Mesothelial cell of epicardium (in vitro differentiated cells): ENCODE data around the gene LEP. TPM values are rescaled to one million over a fixed set of nuclear protein-coding genes. Genes with fewer than 3 reads are reported as not detected.

ENCODE experiments used
- DNase-seq, 2 experiments: peaks; one replicate each; pipeline ENCODE4 v3.0.0; 2021; ENCODE audit warnings: low spot score in 2 of 2; ENCODE audit not compliant: unreplicated experiment in 2 of 2
- H3K27ac Mint-ChIP-seq: 2 replicates; pipeline ENCODE4 v1.8.0; 2021; ENCODE audit warnings: mixed read lengths
- H3K27me3 Mint-ChIP-seq: 2 replicates; pipeline ENCODE4 v1.8.0; 2021; ENCODE audit warnings: low read depth, mixed read lengths
- H3K36me3 Mint-ChIP-seq: 2 replicates; pipeline ENCODE4 v1.8.0; 2021; ENCODE audit warnings: mixed read lengths
- H3K4me1 Mint-ChIP-seq: 2 replicates; pipeline ENCODE4 v1.8.0; 2021; ENCODE audit warnings: mixed read lengths
- H3K4me3 Mint-ChIP-seq: 2 replicates; pipeline ENCODE4 v1.8.0; 2021; ENCODE audit warnings: mild to moderate bottlenecking, moderate library complexity, mixed read lengths
- H3K9me3 Mint-ChIP-seq: 2 replicates; pipeline ENCODE4 v1.8.0; 2021; ENCODE audit warnings: mixed read lengths
- CTCF ChIP-seq: fragments of 200-600 bp; sonication (generic); IDR thresholded peaks from one replicate; pipeline ENCODE4 v1.5.0; 2021; ENCODE audit warnings: antibody characterized with exemption; ENCODE audit not compliant: unreplicated experiment
- total RNA-seq: library from RNA; stranded (reverse); gene quantifications from 3 replicates; pipeline ENCODE4 v1.2.1, GENCODE V29; 2021

The LEP gene
- total RNA-seq, 1 donor from 2014 or later = not detected

DNA sequence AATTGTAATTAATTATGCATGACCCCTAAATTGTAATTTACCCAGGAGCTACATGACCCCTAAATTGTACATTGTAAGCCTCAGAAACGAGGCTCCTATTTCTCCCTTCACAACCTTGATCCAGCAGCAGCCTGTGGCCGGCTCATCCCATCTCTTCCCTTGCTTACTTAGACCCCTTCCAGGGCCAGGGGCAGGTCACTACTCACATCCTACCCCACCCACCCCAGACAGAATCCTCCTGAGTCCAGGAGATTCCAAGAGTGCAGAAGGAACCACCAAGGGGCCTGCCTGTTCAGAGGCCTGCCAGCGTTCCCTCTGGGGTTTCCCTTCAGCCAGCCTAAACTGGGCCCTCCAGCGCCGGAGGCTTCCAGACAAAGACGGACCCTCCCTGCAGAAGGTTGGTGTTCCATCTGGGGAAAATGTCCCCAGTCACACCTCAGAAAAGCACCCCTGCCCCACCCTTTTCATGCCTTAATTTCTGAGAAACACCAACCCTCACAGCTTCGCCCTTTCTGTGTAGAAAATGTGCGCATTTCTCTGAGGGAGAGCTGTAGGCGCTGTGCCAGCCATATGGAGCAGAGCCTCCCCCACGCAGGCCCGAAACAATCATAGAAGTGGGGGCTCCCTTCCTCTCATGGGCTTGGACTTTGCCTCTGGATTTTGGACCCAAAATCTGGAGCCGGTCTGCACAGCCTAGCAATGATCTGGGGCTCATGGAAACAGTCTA lies 19.2 kb downstream of the LEP start:
- Mint-ChIP-seq H3K27ac (peak overlapping the region; percentile 97), H3K27me3 (no peaks in the 10 kb centered on the region), H3K36me3 (no peaks in the 10 kb centered on the region), H3K9me3 (no peaks in the 10 kb centered on the region), H3K4me3 (no peak overlapping the region), H3K4me1 (peaks cover 49% of the 10 kb centered on the region)
- TF ChIP-seq CTCF = no peak
- DNase-seq = no peak

DNA sequence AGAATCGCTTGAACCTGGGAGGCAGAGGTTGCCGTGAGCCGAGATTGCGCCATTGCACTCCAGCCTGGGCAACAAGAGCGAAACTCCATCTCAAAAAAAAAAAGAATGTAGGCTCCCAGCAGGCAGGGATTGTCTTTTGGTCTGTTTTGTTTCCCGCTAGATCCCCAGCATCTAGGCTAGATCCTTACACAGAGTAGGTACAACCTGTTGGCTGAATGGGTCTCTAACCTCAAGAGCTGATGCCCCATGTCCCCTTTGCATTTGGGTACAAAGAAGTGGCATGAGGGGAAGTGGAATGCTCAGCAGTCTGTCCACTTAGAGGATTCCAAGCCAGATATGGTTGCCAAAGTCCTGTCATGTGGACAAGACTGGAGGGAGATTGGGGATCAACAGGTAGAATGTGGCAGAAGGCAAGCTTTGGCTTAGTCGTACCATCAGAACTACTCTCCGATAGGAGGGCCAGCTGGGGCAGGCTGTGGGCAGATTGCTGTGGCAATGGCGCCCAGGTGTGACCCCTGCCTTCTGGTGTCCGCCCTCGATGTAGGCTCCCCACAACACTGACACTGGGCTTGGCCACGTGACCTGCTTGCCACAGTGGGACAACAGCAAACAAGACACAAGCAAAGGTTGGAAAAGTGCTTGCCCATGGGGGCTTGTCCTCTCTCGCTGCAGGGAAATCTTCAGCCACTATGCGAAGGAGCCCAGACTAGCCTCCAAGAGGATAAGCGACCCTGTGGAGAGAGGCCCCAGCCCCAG lies 21.4 kb downstream of the LEP start:
- no peak for TF ChIP-seq CTCF
- Mint-ChIP-seq H3K9me3 (no peaks in the 10 kb centered on the region), H3K27me3 (no peaks in the 10 kb centered on the region), H3K4me1 (peaks cover 68% of the 10 kb centered on the region), H3K4me3 (no peak overlapping the region), H3K36me3 (no peaks in the 10 kb centered on the region), H3K27ac (no peak overlapping the region)
- no peak for DNase-seq

DNA sequence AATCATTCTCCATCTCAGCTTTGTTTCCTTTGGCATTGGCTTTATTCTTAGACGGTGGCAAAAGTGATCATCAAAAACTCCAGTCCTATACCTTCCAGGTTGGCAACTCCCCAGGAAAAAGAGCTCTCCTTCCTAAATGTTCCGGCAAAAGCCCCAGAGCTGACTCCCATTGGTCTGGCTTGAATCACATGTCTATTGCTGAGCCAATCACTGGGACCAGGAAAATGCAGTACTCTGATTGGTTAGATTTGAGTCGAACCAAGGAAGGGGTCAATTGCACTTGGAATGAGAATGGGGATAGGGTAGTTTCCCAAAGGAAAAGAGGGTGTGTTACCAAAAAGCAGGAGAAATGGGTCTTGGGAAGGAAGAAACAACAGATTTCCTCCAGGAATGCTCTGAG lies 22.3 kb downstream of the LEP start:
- no peak for DNase-seq
- Mint-ChIP-seq H3K27me3 (no peaks in the 10 kb centered on the region), H3K4me1 (peaks cover 68% of the 10 kb centered on the region), H3K9me3 (no peaks in the 10 kb centered on the region), H3K27ac (no peak overlapping the region), H3K36me3 (no peaks in the 10 kb centered on the region), H3K4me3 (no peak overlapping the region)
- TF ChIP-seq CTCF = no peak

GRCh38 chr7:128264477-128264876 lies 23.4 kb downstream of the LEP start:
- peaks cover 65% of the 10 kb centered on the region for H3K4me1 Mint-ChIP-seq
- no peaks in the 10 kb centered on the region for H3K36me3 Mint-ChIP-seq
- no peaks in the 10 kb centered on the region for H3K9me3 Mint-ChIP-seq
- no peaks in the 10 kb centered on the region for H3K27me3 Mint-ChIP-seq
- H3K4me3 Mint-ChIP-seq = no peak overlapping the region
- no peak overlapping the region for H3K27ac Mint-ChIP-seq
- DNase-seq = no peak
- TF ChIP-seq CTCF = no peak

DNA sequence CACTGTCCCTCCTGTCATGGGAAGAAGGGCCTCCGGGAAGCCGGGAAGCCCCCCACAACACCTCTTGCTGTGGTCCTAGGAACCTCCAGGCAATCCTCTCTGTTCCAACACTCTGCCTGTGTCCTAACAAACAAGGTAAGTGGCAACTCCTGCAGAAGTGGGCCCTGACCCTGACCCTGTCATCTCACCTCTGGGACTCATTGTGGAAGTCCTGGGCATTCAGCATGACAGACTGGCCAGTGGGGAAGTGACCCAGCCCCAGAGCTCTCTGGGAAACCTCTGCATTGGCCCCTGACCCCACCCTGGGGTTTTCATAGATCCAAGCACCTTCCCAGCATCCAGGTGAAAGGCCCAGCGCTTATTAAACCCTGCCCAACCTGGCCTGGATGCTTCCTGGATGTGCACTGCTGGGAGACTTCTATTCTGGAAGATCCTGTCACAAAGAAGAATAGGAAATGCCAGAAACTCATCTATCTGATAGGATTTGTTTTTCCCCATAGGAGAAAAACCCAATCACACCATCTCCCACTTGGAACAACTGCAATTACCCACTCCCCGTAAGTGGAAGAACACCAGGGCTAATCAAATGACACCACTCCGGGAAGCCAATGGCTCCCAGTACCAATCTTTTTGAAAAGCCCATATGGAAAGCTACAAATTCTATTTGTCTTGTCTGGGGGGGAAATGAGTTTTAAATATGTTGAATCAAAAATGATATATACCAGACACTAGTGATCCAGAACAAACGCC lies 24.3 kb downstream of the LEP start:
- H3K4me1 Mint-ChIP-seq = peaks cover 56% of the 10 kb centered on the region
- H3K27ac Mint-ChIP-seq = peak overlapping the region; percentile 95
- no peaks in the 10 kb centered on the region for H3K36me3 Mint-ChIP-seq
- H3K4me3 Mint-ChIP-seq = no peak overlapping the region
- H3K9me3 Mint-ChIP-seq = no peaks in the 10 kb centered on the region
- no peaks in the 10 kb centered on the region for H3K27me3 Mint-ChIP-seq
- TF ChIP-seq CTCF = no peak
- DNase-seq = no peak
